Measurements from ENCODE around the gene PCDHGA2. TPM values are rescaled to one million over a fixed set of nuclear protein-coding genes. Genes with fewer than 3 reads are reported as not detected.
"Not testable (repeated sequence)": the region's sequence is repeated elsewhere in the genome, so short reads cannot be mapped to it uniquely, and the experiment has no call there.

The PCDHGA2 gene
- total RNA-seq, 2 experiments from 2014 or later, result not detected

DNA sequence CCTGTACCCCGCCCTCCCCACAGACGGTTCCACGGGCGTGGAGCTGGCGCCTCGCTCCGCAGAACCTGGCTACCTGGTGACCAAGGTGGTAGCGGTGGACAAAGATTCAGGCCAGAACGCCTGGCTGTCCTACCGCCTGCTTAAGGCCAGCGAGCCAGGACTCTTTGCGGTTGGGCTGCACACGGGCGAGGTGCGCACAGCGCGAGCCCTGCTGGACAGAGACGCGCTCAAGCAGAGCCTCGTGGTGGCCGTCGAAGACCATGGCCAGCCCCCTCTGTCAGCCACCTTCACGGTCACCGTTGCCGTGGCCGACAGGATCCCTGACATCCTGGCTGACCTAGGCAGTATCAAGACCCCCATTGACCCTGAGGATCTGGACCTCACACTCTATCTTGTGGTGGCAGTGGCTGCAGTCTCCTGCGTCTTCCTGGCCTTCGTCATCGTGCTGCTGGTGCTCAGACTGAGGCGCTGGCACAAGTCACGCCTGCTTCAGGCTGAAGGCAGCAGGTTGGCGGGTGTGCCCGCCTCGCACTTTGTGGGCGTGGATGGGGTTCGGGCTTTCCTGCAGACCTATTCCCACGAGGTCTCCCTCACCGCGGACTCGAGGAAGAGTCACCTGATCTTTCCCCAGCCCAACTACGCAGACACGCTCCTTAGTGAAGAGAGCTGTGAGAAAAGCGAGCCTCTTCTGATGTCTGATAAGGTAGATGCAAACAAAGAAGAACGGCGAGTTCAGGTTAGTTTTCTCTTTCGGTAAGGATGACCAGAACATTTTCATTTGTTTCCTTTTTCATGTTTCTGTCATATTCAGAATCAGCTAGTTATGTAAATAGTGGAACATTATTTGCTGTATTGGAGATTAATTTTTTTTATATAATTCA is 27.7 kb downstream of the PCDHGA2 start:
- CTCF ChIA-PET, result no interaction called here
- Mint-ChIP-seq H3K27ac (no peak overlapping the region), H3K9me3 (ENCODE audit: insufficient read depth) (peaks cover 48% of the 10 kb centered on the region), H3K4me1 (ENCODE audit: low read depth) (peaks cover 8% of the 10 kb centered on the region), H3K27me3 (ENCODE audit: low read depth) (peaks cover 56% of the 10 kb centered on the region), H3K36me3 (ENCODE audit: low read depth) (peaks cover 28% of the 10 kb centered on the region), H3K4me3 (peak overlapping the region; percentile 38)
- DNase-seq (no peak), ATAC-seq (no peak)
- POLR2A ChIA-PET, result no interaction called here

DNA sequence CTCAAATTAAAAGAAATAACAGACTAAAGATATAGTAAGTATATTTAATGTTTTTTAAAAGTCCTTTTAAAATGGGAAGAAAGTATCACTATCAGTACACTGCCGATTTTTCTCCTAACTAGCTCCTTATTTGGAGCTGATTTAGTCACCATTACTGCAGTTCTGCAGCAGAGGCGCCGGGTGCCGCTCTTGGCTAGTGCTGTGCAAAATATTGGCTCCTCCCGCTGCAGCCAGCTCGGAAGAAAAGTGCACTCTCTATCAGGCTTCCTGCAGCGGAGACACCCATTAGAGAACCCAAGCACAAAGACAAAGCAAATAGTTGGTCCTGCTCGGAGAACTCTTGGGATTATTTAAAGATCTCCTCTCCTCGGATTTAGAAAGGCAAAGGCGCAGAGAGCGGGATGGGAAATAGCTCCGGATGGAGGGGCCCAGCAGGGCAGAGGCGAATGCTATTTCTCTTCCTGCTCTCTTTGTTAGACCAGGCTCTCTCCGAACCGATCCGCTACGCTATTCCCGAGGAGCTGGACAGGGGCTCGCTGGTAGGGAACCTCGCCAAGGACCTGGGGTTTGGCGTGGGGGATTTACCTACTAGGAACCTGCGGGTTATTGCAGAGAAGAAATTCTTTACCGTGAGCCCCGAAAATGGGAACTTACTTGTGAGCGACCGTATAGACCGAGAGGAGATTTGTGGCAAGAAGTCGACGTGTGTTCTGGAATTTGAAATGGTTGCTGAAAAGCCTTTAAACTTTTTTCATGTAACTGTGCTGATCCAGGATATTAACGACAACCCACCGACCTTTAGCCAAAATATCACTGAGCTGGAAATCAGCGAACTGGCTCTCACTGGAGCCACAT is 31.7 kb downstream of the PCDHGA2 start, which contains the start of gene PCDHGB3:
PCDHGB3 (plus strand) TSS at position 249 of the 855 bp plus-strand sequence; CDS start at position 402, 153 bp downstream.
- peak; percentile 57 for ATAC-seq
- peaks cover 15% of the 10 kb centered on the region for H3K36me3 Mint-ChIP-seq (ENCODE audit: low read depth)
- ChIA-PET CTCF (interaction anchor here (0.8 to 2.2 kb wide), 21 partner anchors 10 to 197 kb away, joined by 3 to 22 read pairs (median 5); partner anchors contain the start of genes PCDHGA1, PCDHGA10, PCDHGA11 and PCDHGA12), POLR2A (interaction anchor here (0.7 kb wide), 1 partner anchor 51 kb away, joined by 3 read pairs; no protein-coding TSS in a partner anchor)
- DNase-seq, result peak; percentile 52
- H3K27ac Mint-ChIP-seq, result no peak within 1 kb of the TSS
- peaks cover 45% of the 10 kb centered on the region for H3K27me3 Mint-ChIP-seq (ENCODE audit: low read depth)
- peaks cover 27% of the 10 kb centered on the region for H3K9me3 Mint-ChIP-seq (ENCODE audit: insufficient read depth)
- H3K4me3 Mint-ChIP-seq, result peak within 1 kb of the TSS; percentile 63
- H3K4me1 Mint-ChIP-seq (ENCODE audit: low read depth), result peaks cover 8% of the 10 kb centered on the region

DNA sequence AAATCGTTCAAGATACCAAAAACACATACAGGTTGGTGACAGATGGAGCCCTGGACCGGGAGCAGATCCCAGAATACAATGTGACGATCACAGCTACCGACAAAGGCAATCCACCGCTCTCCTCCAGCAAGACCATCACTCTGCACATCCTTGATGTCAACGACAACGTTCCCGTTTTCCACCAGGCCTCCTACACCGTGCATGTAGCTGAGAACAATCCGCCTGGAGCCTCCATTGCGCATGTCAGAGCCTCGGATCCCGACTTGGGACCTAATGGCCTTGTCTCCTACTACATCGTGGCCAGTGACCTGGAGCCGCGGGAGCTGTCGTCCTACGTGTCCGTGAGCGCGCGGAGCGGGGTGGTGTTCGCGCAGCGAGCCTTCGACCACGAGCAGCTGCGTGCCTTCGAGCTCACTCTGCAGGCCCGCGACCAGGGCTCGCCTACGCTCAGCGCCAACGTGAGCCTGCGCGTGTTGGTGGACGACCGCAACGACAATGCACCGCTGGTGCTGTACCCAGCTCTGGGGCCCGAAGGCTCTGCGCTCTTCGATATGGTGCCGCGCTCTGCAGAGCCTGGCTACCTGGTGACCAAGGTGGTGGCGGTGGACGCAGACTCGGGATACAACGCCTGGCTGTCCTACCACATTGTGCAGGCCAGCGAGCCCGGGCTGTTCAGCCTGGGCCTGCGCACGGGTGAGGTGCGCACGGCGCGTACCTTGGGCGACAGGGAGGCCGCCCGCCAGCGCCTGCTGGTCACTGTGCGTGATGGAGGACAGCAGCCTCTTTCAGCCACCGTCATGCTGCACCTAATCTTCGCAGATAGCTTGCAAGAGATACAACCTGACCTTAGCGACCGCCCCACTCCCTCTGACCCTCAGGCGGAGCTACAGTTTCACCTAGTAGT is 33.3 kb downstream of the PCDHGA2 start:
- peaks cover 18% of the 10 kb centered on the region for H3K9me3 Mint-ChIP-seq (ENCODE audit: insufficient read depth)
- peaks cover 9% of the 10 kb centered on the region for H3K36me3 Mint-ChIP-seq (ENCODE audit: low read depth)
- ChIA-PET POLR2A (interaction anchor here (0.6 kb wide), 1 partner anchor 1070 kb away, joined by 3 read pairs; no protein-coding TSS in a partner anchor), CTCF (interaction anchor here (0.7 to 1.7 kb wide), 4 partner anchors 28 to 59 kb away, joined by 3 to 6 read pairs (median 6); partner anchors contain the start of genes PCDHGA10, PCDHGA11, PCDHGA12 and PCDHGA3)
- ATAC-seq (no peak), DNase-seq (no peak)
- H3K4me3 Mint-ChIP-seq, result no peak overlapping the region
- peaks cover 39% of the 10 kb centered on the region for H3K27me3 Mint-ChIP-seq (ENCODE audit: low read depth)
- H3K4me1 Mint-ChIP-seq (ENCODE audit: low read depth), result peaks cover 8% of the 10 kb centered on the region
- no peak overlapping the region for H3K27ac Mint-ChIP-seq

DNA sequence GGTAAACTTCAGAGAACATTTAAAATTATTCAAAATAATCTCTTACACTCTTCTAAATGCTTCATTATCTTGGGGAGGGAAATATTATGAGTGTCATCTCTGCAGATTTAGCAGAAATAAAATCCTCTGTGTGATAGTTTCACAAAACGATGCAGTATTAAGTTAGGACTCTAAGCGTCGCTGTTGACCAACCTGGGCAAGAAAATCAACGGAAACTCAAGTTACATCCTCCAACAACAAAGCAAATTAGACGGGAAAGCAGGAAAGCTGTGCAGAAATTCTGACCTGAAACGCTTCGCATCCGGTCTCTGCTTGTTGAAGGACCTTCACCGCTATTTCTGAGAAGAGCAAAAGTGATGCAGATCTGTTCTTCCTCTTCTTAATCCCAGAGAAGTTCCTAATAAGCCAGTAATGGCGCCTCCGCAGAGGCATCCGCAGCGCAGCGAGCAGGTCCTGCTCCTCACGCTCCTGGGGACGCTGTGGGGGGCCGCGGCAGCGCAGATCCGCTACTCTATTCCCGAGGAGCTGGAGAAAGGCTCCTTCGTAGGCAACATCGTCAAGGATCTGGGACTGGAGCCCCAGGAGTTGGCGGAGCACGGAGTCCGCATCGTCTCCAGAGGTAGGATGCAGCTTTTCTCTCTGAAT is 35.2 kb downstream of the PCDHGA2 start, which contains the start of gene PCDHGA6:
PCDHGA6 (plus strand) TSS at position 219 of the 645 bp plus-strand sequence; CDS start at position 412, 193 bp downstream.
- H3K9me3 Mint-ChIP-seq (ENCODE audit: insufficient read depth), result peaks cover 18% of the 10 kb centered on the region
- no peak within 1 kb of the TSS for H3K27ac Mint-ChIP-seq
- DNase-seq (no peak), ATAC-seq (no peak)
- ChIA-PET POLR2A (no interaction called here), CTCF (interaction anchor here (1.2 to 1.7 kb wide), 4 partner anchors 10 to 190 kb away, joined by 3 to 5 read pairs (median 4); partner anchors contain the start of gene PCDHGB5)
- H3K4me3 Mint-ChIP-seq, result peak within 1 kb of the TSS; percentile 2
- peaks cover 8% of the 10 kb centered on the region for H3K4me1 Mint-ChIP-seq (ENCODE audit: low read depth)
- peaks cover 38% of the 10 kb centered on the region for H3K27me3 Mint-ChIP-seq (ENCODE audit: low read depth)
- H3K36me3 Mint-ChIP-seq (ENCODE audit: low read depth), result peaks cover 9% of the 10 kb centered on the region

DNA sequence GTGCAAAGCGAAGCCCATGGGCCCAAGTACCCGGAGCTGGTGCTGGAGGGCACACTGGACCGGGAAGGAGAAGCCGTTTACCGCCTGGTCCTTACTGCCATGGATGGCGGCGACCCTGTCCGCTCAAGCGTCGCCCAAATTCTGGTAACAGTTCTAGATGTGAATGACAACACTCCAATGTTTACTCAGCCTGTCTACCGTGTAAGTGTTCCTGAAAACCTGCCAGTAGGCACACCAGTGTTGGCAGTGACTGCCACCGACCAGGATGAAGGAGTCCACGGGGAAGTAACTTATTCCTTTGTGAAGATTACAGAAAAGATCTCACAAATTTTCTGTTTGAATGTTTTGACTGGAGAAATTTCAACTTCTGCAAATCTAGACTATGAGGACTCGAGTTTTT is 36.1 kb downstream of the PCDHGA2 start:
- POLR2A ChIA-PET, result no interaction called here
- no peak overlapping the region for H3K4me3 Mint-ChIP-seq
- ATAC-seq (no peak), DNase-seq (no peak)
- CTCF ChIA-PET, result interaction anchor here (1.1 to 1.7 kb wide), 5 partner anchors 9 to 189 kb away, joined by 3 to 5 read pairs (median 4); partner anchors contain the start of gene PCDHGB5
- peaks cover 35% of the 10 kb centered on the region for H3K27me3 Mint-ChIP-seq (ENCODE audit: low read depth)
- H3K9me3 Mint-ChIP-seq (ENCODE audit: insufficient read depth), result peaks cover 13% of the 10 kb centered on the region
- H3K27ac Mint-ChIP-seq, result no peak overlapping the region
- H3K4me1 Mint-ChIP-seq (ENCODE audit: low read depth), result peaks cover 8% of the 10 kb centered on the region
- H3K36me3 Mint-ChIP-seq (ENCODE audit: low read depth), result peaks cover 9% of the 10 kb centered on the region

DNA sequence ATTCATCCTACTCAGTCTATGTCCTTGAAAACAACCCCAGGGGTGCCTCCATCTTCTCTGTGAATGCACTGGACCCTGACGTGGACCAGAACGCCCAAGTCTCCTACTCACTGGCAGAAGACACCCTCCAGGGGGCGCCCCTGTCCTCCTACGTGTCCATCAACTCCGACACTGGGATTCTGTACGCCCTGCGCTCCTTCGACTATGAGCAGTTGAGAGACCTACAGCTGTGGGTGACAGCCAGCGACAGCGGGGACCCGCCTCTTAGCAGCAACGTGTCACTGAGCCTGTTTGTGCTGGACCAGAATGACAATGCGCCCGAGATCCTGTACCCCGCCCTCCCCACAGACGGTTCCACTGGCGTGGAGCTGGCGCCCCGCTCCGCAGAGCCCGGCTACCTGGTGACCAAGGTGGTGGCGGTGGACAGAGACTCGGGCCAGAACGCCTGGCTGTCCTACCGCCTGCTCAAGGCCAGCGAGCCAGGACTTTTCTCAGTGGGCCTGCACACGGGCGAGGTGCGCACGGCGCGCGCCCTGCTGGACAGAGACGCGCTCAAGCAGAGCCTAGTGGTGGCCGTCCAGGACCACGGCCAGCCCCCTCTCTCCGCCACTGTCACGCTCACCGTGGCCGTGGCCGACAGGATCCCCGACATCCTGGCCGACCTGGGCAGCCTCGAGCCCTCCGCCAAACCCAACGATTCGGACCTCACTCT is 37.0 kb downstream of the PCDHGA2 start:
- ATAC-seq; DNase-seq; H3K36me3 Mint-ChIP-seq (ENCODE audit: low read depth); H3K4me1 Mint-ChIP-seq (ENCODE audit: low read depth); POLR2A ChIA-PET; H3K4me3 Mint-ChIP-seq; H3K27ac Mint-ChIP-seq: not testable (repeated sequence)
- CTCF ChIA-PET, result interaction anchor here (1.1 to 1.4 kb wide), 3 partner anchors 20 to 182 kb away, joined by 3 to 4 read pairs (median 3); partner anchors contain the start of gene PCDHGB5
- H3K9me3 Mint-ChIP-seq (ENCODE audit: insufficient read depth), result peaks cover 15% of the 10 kb centered on the region
- H3K27me3 Mint-ChIP-seq (ENCODE audit: low read depth), result peaks cover 28% of the 10 kb centered on the region

DNA sequence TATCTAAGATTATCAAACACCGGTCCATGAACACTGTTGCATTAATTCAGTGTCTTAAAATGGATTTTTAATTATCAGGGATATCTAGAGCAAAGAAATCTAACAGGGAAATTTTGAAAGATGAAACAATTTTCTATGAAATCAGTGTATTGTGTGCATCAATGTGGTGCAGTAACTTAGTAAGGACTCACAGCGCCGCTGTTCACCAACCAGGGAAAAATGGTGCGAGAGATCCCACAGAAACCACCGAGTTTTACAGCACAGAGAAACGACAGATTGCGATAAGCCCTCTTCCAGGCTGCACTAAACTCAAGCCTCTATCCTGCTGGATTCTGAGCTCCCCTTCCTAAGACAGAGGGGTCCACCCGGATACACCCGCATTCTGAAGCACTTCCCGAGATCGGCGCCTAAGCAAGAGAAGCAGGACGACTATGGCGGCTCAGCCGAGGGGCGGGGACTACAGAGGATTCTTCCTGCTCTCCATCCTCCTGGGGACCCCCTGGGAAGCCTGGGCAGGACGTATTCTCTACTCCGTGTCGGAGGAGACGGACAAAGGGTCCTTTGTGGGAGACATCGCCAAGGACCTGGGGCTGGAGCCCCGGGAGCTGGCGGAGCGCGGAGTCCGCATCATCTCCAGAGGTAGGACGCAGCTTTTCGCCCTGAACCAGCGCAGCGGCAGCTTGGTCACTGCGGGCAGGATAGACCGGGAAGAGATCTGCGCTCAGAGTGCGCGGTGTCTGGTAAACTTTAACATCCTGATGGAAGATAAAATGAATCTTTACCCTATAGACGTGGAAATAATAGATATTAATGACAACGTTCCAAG is 44.1 kb downstream of the PCDHGA2 start, which contains the start of gene PCDHGA7:
PCDHGA7 (plus strand) TSS at position 274 of the 826 bp plus-strand sequence; CDS start at position 432, 158 bp downstream.
- DNase-seq, result no peak
- Mint-ChIP-seq H3K27ac (no peak within 1 kb of the TSS), H3K4me1 (ENCODE audit: low read depth) (no peaks in the 10 kb centered on the region), H3K9me3 (ENCODE audit: insufficient read depth) (peaks cover 20% of the 10 kb centered on the region), H3K27me3 (ENCODE audit: low read depth) (peaks cover 35% of the 10 kb centered on the region), H3K36me3 (ENCODE audit: low read depth) (peaks cover 2% of the 10 kb centered on the region), H3K4me3 (peak within 1 kb of the TSS; percentile 36)
- no peak for ATAC-seq
- CTCF ChIA-PET, result interaction anchor here (1.5 to 1.7 kb wide), 2 partner anchors 8 to 13 kb away, joined by 4 to 5 read pairs; partner anchors contain the start of genes PCDHGA6 and PCDHGB3
- POLR2A ChIA-PET, result no interaction called here

DNA sequence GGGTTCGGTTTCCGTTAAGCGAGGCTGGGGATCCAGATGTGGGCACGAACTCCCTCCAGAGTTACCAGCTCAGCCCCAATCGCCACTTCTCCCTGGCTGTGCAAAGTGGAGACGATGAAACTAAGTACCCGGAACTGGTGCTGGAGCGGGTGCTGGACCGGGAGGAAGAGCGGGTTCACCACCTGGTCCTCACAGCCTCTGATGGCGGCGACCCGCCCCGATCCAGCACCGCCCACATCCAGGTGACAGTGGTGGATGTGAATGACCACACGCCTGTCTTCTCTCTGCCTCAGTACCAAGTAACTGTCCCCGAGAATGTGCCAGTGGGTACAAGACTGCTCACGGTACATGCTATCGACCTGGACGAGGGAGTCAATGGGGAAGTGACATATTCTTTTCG is 44.8 kb downstream of the PCDHGA2 start:
- Mint-ChIP-seq H3K36me3 (ENCODE audit: low read depth) (peaks cover 2% of the 10 kb centered on the region), H3K27me3 (ENCODE audit: low read depth) (peaks cover 37% of the 10 kb centered on the region), H3K4me3 (no peak overlapping the region), H3K27ac (no peak overlapping the region), H3K9me3 (ENCODE audit: insufficient read depth) (peaks cover 21% of the 10 kb centered on the region), H3K4me1 (ENCODE audit: low read depth) (no peaks in the 10 kb centered on the region)
- ChIA-PET CTCF (interaction anchor here (1.5 to 1.7 kb wide), 2 partner anchors 9 to 13 kb away, joined by 4 to 5 read pairs; partner anchors contain the start of genes PCDHGA6 and PCDHGB3), POLR2A (no interaction called here)
- ATAC-seq (no peak), DNase-seq (no peak)

Measured in activated CD8-positive, alpha-beta T cell treated with anti-CD3 and anti-CD28 coated beads, Interleukin-2, amount 10 ng/mL, durations not matched to agents 7 days and 5 days (primary cell).